Retina (tissue), 1 donor: ENCODE results near the gene CDH4.

Experiments used
- DNase-seq: peaks from one replicate; pipeline ENCODE4 v3.0.0-alpha.2; 2016

Gene CDH4

DNA sequence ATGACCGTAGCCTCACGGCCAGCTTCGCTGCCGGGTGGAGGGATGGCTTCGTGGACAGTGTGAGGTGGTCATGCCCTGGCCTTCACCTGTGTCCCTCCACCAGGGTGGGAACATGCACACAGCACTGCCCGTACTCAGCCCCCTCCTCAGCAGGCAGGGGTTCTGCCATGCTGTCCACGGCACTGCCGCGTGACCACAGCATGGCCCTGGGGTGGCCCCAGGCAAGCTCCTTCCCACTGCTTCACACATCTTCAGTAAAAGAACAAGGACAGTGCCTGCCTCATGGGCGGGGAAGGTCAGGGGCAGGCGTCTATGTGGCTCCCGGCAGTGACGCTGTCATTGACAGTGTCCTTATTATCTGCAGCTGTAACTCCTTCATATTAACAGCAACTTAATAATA lies 607.7 kb downstream of the CDH4 start:
- DNase-seq: no peak

DNA sequence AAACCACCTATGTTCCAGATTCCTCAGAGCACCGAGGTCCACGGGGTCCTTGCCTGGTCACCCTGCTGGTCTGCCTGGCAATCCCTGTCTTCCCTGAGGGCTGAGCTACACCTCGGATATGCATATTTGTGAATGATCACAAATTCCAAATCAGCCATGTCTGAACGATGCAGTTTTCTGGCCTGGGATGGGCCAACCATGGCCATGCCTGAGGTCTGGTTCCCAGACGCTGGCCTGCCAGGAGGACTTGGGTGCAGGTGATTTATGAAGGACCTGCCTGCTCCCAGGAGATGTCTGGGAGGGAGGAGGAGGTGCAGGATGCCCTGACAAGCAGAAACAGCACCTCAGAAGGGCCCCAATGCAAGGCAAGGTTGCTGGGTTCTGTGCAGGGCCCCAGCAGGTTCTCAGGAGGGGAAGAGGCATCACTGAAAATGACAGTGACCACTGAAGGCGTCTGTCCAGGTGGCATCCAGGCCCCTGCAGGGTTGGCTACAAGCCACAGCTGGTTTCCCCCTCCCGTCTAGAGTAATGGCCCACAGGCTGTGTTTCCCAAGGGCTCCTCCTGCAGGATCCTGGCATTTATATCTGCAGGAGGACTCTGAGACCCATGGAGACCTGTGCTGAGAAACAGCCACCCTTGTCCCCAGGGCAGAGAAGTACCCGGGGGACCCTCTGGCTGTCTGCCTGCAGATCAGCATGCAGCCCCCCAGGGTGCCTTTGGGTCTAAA lies 608.4 kb downstream of the CDH4 start:
- no peak for DNase-seq

DNA sequence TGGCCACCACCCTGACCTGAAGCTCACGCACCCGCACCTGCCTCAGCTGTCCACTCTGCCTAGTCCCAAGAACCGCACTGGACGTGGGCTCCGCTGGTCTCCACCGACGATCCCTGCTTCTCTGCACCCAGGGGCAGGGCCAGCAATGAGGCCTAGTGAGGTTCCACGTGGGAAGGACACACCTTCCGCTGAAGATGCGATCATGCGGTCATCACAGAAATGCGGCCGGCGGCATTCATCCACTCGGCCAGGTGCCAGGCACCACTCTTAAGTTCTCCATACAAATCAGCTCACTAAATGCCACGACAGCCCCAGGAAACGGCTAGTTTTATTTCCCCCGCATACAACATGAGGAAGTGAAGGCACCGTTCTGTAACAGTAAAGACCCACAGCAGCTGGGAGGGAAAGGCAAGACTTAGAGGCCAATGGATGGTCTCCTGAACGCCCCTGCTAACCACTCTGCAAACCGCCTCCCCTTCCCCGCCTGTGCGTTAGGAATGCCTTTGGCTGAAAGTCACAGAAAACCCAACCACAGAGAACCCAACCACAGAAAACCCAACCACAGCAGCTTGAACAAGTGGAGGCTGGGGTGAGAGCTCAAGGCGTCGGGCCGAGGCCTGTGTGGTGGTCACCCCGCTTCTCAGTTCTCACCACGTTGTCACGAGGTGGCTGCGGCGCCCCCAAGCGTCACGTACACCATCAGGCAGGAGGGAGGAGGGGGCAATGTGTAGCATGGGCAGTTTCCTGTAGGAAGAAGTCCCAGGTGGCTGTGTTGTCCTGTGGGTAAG lies 609.2 kb downstream of the CDH4 start:
- DNase-seq: no peak

DNA sequence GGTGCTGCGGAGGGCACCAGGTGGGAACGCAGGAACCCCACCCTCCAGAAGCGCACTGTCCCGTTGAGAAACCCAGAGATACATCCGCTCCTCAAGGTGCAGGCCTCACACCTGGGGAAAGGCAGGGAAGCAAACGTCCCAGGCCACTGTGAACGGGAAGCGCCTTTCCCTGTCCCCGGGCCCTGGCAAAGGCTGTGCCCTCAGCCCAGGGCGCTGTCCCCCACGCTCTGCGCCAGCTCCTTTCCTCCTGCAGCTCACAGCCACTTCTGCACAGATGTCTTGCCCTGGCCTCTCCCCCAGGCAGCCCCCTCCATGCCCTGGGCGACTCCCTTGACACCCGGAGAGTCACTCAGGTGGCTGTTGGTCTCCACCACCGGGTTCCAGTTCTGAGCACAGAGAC lies 609.8 kb downstream of the CDH4 start:
- no peak for DNase-seq

DNA sequence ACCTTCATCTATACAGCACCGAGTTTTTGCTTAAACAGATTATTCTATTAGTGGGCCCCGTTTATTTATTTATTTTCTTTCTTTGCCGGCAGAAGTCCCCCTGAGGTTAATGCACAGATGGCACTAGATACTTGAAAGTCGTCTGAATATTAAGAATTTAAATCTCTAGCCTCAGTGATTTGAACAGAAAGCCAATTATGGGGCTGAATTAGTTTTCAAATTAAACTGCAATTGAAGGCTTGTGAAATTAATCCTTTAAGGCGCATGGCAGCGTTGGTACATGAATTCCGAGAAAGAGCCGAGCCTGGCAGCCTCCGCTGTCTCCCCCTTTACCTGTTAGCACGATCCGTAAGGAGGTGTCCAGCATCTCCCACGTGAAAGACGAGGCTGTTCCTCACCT lies 610.8 kb downstream of the CDH4 start:
- no peak for DNase-seq

DNA sequence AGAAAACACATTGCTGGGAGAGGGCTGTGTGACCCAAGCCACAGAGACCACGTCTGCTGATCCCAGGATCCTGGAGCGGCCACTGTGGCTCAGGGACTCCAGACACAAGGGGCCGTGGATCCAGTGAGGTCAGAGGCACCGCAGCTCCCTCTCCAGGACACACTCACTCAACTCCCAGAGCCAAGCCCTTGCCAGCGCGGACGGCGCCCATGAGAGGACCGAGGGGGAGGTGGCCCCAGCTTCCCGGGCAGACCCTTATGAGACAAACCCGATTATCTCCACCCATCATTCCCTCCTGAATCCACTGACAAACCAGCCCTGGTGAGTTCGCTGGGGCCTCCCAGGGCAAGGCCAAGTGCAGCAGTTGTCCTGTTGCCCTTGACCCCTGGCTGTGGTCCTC lies 612.4 kb downstream of the CDH4 start:
- DNase-seq: no peak

DNA sequence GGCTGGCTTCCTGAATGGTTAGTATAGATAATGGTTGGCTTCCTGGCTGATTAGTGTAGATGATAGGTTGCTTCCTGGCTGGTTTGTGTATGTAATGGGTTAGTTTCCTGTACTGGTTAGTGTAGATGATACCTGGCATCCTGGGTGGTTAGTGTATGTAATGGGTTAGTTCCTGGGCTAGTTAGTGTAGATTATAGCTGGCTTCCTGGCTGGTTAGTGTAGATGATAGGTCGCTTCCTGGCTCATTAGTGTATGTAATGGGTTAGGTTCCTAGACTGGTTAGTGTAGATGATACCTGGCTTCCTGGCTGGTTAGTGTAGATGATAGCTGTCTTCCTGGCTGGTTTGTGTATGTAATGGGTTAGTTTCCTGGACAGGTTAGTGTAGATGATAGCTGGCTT lies 613.3 kb downstream of the CDH4 start:
- DNase-seq: no peak

DNA sequence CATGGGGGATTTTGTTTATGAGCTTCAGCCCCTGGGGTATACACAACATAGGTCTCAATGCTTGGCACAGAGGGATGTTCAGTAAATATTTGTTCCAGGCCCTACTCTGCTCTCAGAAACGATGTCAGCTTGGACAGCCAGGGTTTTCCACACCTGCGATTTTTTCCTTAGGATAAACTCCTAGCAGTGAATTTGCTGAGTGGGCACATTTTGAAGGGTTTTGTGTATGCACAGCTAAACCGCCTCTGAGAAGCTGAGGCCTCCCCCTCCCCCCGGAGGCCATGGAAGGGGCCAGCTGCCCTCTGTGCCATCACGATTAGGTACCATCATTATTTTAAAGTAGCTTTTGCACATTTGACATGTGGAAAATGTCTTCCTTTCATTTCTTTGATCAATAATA lies 614.1 kb downstream of the CDH4 start:
- DNase-seq: no peak

DNA sequence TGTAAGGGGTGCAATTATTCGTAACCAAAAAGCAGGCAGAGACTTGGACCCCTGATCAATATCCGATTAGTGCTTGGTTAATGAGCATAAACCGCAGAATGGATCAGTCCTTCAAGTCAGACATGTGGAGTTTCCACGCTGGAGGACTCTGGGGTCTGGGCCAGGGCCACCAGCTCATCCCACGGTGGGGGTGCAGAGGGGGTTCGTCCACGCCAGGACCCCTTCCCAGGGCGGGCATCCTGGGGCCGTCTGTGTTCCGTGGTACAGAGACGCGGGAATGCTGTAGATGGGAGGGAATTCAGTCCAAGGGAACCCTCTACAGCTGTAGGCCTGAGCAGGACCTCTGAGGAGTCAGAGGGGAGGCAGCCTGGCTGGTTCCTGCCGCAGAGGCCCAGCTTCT lies 615.9 kb downstream of the CDH4 start:
- DNase-seq: no peak

DNA sequence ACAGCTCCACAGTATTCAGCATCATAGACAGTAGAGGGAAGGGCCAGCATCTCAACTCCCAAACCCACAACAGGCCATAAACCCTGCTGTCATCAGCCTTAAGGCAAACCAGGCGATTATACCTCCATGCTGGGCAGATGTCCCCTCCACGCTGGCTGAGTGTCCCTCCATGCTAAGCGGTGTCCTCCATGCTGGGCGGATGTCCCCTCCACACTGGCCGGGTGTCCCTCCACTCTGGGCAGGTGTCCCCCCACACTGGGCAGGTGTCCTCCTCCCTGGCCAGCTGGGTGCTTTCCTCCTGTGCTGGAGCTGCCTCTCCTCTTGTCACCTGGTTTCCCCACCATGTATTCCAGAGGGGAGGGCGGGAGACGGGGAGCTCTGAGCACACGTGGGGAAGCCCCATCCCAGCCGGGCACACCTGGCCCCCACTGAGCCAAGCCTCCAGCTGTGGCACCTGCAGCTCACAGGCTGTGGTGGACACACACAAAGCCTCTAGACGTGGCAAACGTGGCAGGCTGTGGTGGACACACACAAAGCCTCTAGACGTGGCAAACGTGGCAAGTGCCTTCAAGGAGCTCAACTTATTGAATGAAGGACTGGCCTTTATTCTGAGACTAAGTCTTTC lies 616.5 kb downstream of the CDH4 start:
- no peak for DNase-seq

DNA sequence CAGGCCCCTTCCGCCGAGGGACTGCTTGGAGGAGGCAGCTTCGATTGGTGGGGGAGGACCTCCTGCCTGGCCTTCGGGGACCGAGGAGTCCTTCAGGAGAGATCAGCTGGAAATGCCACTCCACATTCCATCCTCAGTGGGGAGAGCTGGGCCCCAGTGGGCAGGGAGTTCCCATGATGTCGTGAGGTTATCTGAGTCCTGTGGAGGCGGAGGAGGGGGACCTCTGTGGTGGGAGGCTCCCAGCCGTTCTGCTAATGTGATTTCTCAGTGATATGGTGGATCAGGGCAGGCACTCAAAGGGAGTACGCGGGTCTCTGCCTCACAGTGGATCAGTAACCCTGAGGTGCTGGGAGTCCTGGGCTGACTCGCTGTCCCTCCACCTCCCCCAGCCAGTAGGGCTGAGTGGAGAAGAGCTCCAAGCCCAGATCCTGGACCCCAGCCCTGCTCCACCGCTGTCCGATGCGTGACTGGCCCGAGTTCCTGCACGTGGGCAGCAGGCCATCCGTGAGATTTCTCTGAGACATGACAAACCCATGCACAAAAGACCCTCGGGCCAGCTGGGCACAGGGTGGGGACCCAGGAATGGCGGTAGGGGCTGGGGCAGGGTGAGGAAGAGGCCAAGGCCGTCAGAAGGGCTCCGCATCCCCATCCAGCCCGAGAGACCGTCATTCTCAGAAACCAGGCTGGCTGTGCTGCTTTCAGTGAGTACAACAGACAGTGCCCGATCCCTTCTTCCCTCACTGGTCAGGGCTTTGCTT lies 617.9 kb downstream of the CDH4 start:
- no peak for DNase-seq

DNA sequence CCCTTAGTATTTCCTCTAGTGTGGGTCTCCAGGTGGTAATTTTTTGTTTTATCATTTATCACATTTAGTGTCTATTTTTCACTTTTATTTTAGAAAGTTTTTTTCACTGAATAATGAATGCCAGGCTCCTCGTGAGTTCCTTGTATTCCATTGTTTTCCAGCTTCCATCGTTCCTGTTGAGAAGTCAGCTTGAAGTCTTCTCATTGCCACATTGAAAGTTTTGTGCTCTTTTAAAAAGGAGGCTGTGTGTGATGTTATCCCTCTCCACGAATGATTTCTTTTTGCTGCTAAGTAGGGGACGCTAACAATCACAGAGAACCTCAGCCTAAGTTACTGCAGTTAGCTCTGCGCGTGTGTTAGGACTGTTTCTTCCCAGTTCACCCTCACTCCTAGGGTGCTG lies 619.1 kb downstream of the CDH4 start:
- DNase-seq: no peak

DNA sequence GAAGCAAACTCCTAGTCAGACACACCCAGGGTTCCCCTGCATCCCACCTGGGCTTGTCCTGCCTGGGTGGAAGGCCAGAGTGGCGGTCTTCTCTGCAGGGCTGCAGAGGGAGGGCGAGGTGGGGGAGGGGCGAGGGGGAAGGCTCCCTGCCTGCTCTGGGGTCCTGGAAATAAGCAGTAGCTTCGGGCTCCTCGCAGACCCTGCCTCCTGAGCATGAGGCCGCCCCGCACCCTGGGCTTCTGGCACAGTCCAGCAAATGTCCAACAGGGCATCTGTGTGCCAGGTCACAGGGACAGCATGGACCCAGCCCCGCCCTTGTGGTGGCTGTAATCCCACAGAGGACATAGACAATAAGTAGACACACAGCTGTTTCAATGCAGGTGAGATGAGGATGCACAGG lies 619.9 kb downstream of the CDH4 start:
- no peak for DNase-seq

DNA sequence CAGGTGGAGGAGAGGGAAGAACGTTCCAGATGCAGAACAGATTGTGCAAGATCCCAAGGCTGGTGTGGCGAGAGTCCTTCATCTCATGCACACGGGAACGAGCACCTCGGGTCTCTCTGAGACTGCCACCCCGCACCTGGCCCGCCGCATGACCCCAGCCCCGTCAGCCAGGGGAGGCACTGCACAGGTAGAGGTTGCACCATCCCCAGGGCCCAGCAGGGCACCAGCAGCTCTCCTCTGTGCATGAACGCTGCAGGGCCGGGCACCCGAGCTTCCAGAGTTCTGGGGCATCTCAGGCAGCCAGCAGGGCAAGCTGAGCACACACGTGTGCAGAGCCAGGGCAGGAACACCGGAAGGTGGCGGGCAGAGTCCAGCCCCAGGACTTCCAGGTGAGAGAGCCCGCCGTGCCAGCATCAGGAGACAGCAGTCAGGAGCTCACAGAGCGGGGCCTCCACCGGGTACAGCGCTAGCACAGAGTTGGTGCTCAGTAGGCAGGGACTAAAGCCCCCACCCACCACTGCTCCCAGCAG lies 620.4 kb downstream of the CDH4 start:
- no peak for DNase-seq

DNA sequence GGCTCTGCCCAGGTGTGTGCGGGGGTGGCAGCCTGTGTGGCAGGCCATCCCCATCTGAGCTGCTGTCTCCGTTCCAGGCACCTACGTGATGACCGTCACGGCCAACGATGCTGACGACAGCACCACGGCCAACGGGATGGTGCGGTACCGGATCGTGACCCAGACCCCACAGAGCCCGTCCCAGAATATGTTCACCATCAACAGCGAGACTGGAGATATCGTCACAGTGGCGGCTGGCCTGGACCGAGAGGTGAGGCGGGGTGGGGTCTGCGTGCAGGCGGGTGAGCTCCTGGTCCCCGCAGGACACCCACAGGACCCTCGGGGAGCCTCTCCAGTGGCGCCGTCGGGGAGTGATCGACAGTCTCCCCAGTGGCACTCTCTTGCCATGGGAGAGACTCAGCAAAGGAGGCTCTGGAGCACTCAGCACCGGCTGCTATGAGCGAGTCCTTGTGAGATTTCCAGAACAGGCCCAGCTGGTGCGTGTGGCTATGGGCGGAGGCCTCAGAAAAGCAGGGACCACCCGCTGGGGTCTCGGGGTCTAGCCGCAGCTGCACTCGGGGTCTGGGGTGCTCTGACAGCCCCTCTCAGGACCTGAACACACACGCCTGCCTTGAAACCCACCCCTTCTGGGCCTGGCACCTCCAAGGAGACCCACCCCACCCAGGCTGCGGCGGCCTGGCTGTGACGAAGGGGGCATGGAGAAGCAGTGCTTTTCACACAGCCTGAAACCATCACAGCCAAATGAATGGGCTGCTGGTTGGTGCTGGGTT lies 621.8 kb downstream of the CDH4 start:
- DNase-seq: no peak

DNA sequence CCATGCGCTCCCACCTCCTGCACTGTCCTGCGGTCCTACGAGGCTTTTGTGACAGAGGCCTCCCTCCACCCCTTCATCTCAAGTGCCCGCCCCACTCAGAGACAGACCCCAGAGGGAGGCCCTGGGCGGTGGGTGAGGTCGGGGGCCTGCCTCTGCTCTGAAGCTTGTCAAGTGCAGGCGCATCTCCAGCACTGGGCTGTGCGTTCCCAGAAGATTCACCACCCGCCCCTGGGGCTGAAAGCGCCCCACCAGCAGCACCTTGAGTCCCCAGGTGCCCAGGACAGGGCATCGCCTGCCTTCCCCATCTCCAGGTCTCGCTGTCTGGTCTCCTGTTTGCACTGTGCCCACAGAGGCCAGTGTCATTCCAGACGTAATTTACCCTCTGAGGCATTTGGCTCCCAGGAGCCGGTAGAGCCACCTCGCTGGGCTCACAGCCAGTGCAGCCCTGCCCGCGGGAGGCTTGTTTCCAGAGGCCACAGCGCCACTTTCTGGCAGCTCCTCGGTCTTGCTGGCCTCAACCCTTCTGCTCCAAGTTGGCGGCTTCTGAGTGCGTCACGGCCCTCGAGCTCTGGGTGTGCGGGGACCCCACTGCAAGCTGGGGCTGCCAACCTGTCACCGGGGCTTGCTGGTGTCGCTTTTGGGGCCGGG lies 622.5 kb downstream of the CDH4 start:
- no peak for DNase-seq

DNA sequence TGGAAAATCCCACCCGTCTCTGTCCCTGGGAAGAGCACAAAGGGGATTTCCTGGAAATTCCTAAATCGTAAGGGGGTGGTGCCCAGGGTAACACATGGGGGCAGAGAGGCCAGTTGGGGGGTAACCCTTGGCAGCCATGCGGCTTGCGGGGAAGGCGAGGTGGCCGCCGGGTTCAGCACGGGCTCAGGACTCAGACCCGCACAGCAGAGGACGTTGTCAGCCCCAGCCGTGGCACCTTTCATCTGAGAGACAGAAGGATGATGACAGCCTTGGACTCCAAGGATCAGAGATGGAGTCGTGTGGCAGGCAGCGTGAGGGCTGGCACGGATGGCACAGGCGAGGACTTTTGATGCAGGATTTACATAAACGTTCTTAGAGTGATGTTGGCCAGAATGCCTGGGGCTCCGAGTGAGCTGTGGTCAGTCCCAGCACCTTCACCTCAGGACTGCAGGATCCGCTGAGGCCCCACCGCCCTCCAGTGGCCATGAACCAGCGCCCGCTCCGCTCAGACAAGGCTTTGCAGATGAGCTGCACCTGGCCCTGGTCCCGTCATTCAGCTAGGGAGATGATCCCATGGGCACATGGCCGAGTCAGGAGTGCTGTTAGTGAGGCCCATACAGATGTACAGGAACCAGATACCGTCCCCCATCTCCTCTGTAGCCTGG lies 623.3 kb downstream of the CDH4 start:
- no peak for DNase-seq

DNA sequence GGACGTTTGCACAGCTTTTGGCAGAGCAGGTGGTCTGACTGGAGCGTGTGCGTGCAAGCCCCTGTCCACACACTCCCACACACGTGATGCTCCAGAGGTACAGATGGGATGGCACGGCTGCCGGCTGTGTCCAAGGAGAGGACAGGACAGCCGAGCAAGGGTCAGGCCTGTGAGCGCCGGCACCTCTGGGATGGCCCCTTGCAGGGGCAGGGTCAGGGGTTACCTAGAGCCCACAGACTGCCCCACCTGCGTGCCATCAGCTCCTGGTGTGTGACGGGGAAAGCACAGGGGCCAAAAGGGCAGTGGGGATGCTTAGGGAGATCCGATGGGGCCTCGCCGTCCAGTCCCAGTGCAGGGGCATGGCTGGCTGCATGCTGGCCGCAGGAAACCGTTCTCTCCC lies 623.9 kb downstream of the CDH4 start:
- DNase-seq: no peak

DNA sequence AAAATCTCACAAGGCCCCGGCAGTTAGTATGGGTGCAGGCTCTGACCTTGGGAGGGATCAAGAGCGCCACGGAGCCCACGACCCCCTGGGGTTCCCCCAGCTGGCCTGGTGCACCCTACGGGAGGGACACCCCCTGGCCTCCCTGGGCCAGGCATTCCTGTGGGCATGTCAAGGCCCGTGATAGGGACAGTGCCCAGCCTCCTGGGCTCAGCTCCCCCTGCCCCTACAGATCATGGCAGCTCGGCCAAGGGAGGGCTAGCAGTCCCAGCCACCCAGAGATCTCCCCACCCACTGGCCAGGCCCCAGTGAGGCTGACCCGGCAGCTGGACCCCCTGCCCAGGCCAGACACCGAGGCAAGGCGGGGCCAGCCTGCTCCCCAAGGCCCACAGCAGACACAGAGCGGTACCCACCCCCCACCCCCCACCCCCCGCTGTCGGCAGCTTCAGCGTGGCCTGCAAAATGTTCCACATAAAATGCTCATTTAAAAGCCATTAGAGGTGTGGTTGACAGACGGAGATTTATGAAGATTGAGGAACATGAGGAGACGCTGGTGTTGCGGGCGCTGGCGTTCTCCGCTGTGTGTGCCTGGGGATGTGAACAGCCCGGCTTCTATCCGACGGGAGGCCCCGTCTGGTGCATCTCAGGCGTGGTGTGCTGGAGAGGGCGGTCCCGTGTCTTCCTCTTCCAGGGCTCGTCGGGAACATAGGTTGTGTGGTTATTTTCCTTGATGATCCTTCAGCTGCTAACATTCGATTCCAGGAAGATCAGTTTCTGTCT lies 625.1 kb downstream of the CDH4 start:
- DNase-seq: no peak

DNA sequence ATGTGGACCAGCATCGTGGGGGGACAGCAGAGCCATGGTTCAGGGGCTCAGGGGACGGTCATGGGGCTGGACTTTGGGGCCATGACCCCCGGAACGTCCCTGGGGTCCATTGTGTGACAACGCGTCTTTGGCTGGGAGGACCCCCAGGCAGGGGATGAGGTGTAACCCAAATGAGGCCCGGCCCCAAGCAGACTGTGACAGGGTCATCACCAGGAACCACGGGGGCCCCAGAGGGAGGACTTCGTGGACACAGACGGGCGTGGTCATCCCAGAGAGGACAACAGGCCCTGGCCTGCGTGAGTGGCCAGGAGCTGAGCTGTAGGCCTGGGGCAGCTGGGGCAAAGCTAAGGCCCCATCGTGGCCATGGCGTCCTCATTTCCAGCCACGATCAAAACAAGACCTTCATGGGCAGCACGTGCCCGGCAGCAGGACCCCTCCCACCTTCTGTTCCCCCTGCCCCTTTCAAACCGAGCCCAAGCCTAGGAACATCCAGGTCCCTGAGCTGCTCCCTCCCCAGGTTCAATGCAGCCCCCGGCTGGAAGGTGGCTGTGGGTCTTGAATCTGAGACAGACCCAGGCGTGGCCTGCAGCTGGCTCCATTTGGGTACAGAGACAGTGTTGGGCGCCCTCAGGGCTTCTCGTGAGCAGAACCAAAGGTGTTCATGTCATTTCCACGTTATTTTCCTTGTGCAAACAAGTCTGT lies 625.9 kb downstream of the CDH4 start:
- DNase-seq: no peak
